ENCODE data around the gene MRGPRF.

Gene MRGPRF

DNA sequence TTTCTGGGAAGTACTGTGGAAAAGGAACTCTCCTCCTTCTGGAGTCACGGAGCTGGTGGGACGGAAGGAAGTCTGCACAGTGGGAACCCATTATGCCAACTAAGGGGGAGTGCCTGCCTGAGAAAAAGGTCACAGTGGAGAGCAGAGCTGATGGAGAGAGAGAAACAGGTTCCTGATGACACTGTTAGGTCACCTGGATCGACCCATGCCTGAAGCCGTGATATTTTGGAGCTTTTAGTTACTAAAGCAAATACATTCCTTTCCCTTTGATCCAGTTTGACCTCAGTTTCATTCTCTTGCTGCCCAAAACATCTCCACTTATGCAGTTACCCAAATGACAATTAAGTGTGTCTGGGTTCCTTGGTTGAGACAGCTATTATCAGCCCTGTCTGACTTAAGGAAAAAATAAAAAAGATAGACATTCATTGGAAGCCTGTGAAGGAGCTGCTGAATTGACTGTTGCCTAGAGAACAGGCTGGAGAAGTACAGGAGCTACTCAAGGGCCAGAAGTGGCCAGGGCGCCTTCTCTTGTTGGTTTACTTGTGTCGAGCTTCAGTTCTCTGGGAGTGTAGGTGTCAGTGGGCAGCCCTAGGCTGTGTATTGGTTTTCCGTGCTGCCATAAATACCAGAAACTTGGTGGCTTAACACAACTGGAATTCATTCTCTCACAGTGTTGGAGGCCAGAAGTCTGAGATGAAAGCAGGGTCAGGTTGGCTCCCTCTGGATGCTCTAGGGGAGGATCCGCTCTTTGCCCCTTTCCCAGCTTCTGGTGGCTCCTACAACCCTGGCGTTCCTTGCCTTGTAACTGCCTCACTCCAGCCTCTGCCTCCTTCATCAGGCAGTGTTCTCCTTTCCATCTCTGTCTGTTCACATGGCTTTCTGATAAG lies 45.9 kb downstream of the MRGPRF start:
- Histone ChIP-seq H3K9me2 (replicated peaks; ENCODE audit: low read depth, low read length) (no peaks in the 10 kb centered on the region), H3K79me2 (ENCODE audit: insufficient read depth, low read length) (no peaks in the 10 kb centered on the region), H3F3A (ENCODE audit: low read depth) (no peaks in the 10 kb centered on the region), H3K27me3 (ENCODE audit: insufficient read depth, low read length, poor library complexity, severe bottlenecking) (no peaks in the 10 kb centered on the region), H3K4me3 (ENCODE audit: low read length, poor library complexity, severe bottlenecking) (no peak overlapping the region), H3K4me2 (ENCODE audit: low read depth, low read length, poor library complexity, severe bottlenecking) (no peak overlapping the region), H2AFZ (ENCODE audit: low read length) (no peak overlapping the region), H3K9ac (ENCODE audit: low read depth, low read length, poor library complexity, severe bottlenecking) (no peak overlapping the region), H3K9me3 (ENCODE audit: insufficient read depth, low read depth, low read length) (no peaks in the 10 kb centered on the region), H3K36me3 (ENCODE audit: insufficient read depth, low read length) (no peaks in the 10 kb centered on the region), H3K4me1 (ENCODE audit: insufficient read depth, low read length, poor library complexity, severe bottlenecking) (peaks cover 6% of the 10 kb centered on the region), H4K20me1 (ENCODE audit: insufficient read depth, low read length, poor library complexity, severe bottlenecking) (no peaks in the 10 kb centered on the region)
- TF ChIP-seq, protein P1, sequence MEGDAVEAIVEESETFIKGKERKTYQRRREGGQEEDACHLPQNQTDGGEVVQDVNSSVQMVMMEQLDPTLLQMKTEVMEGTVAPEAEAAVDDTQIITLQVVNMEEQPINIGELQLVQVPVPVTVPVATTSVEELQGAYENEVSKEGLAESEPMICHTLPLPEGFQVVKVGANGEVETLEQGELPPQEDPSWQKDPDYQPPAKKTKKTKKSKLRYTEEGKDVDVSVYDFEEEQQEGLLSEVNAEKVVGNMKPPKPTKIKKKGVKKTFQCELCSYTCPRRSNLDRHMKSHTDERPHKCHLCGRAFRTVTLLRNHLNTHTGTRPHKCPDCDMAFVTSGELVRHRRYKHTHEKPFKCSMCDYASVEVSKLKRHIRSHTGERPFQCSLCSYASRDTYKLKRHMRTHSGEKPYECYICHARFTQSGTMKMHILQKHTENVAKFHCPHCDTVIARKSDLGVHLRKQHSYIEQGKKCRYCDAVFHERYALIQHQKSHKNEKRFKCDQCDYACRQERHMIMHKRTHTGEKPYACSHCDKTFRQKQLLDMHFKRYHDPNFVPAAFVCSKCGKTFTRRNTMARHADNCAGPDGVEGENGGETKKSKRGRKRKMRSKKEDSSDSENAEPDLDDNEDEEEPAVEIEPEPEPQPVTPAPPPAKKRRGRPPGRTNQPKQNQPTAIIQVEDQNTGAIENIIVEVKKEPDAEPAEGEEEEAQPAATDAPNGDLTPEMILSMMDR (conservative IDR thresholded peaks at IDR 0.05; ENCODE audit: low read length): no peak
- TF ChIP-seq EZH2phosphoT487 (IDR thresholded peaks at IDR 0.05; ENCODE audit: borderline replicate concordance): no peak

DNA sequence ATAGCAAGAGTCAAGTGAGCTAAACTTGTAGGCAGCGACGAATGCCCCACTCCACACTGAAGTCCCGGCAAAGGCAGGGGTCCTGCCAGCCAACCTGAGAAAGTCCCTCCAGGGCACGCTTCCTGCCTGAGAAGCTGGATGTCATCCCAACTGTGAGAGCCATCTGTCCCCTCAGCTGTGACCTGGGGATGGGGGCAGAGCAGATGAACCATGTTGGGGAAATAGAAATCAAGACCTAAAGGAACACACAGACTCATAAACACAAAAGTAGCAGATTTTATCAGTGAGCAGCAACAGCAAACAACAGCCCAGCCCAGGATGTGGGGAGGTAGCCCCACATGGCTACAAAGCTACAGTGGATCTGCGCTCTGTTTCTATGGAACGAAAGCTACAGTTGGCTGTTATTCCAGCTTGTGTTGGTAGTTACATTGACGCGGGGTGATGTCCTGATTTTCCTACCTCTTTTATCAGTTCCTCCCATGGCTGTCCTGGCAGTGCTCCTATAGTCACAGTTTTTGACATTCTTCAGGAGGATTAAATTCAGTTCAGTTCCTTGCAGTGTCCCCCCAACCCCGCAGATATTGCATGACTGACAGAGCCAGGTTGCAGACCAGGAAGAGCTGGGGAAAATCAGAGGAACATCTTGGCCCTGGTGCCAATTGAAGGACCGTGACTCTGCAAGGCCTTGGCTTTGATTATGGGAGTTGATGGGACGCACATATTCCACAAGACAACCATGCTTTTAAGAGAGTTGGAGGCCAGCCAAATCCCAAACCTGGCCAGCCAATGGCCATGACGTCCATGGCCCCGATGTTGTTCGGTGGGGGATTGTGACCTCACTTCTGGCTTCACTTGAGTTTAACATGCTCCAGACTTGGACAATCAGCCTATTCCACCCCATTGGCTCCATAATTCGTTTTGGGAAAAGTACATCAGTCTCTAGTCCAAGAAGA lies 46.9 kb downstream of the MRGPRF start:
- Histone ChIP-seq H3K4me2 (ENCODE audit: low read depth, low read length, poor library complexity, severe bottlenecking) (no peak overlapping the region), H3K9me2 (replicated peaks; ENCODE audit: low read depth, low read length) (no peaks in the 10 kb centered on the region), H3K27me3 (ENCODE audit: insufficient read depth, low read length, poor library complexity, severe bottlenecking) (no peaks in the 10 kb centered on the region)

DNA sequence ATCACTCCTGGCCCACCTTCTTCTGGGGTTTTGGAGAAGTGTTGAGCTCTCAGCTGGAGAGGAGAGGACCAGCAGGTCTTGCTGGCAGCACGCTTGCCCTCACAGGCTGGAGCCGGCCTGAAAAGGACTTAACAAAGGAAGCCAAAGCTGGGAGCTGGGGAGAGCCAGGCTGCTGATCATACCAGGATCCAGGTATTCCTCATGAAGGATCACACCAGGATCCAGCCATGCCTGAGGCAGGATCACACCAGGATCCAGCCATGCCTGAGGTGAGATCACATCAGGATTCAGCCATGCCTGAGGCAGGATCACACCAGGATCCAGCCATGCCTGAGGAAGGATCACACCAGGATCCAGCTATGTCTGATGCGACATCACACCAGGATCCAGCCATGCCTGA lies 49.3 kb downstream of the MRGPRF start:
- no peaks in the 10 kb centered on the region for H3K27me3 ChIP-seq (ENCODE audit: insufficient read depth, low read length, poor library complexity, severe bottlenecking)
- no peaks in the 10 kb centered on the region for H4K20me1 ChIP-seq (ENCODE audit: insufficient read depth, low read length, poor library complexity, severe bottlenecking)
- H3K9me2 ChIP-seq (replicated peaks; ENCODE audit: low read depth, low read length): no peaks in the 10 kb centered on the region
- no peaks in the 10 kb centered on the region for H3K79me2 ChIP-seq (ENCODE audit: insufficient read depth, low read length)
- no peak overlapping the region for H3K9ac ChIP-seq (ENCODE audit: low read depth, low read length, poor library complexity, severe bottlenecking)
- H3K4me1 ChIP-seq (ENCODE audit: insufficient read depth, low read length, poor library complexity, severe bottlenecking): peaks cover 6% of the 10 kb centered on the region
- H3K4me2 ChIP-seq (ENCODE audit: low read depth, low read length, poor library complexity, severe bottlenecking): no peak overlapping the region
- no peak overlapping the region for H3K4me3 ChIP-seq (ENCODE audit: low read length, poor library complexity, severe bottlenecking)
- TF ChIP-seq, protein P1 (conservative IDR thresholded peaks at IDR 0.05; ENCODE audit: low read length): no peak
- TF ChIP-seq EZH2phosphoT487 (IDR thresholded peaks at IDR 0.05; ENCODE audit: borderline replicate concordance): no peak
- H3K36me3 ChIP-seq (ENCODE audit: insufficient read depth, low read length): no peaks in the 10 kb centered on the region
- no peaks in the 10 kb centered on the region for H3K9me3 ChIP-seq (ENCODE audit: insufficient read depth, low read depth, low read length)
- no peak overlapping the region for H2AFZ ChIP-seq (ENCODE audit: low read length)
- H3F3A ChIP-seq (ENCODE audit: low read depth): no peaks in the 10 kb centered on the region

More for the DNA sequence above, 46.9 kb downstream of the MRGPRF start:
- Histone ChIP-seq H3K79me2 (ENCODE audit: insufficient read depth, low read length) (no peaks in the 10 kb centered on the region), H4K20me1 (ENCODE audit: insufficient read depth, low read length, poor library complexity, severe bottlenecking) (no peaks in the 10 kb centered on the region), H2AFZ (ENCODE audit: low read length) (no peak overlapping the region), H3K4me3 (ENCODE audit: low read length, poor library complexity, severe bottlenecking) (no peak overlapping the region), H3K9me3 (ENCODE audit: insufficient read depth, low read depth, low read length) (no peaks in the 10 kb centered on the region), H3K4me1 (ENCODE audit: insufficient read depth, low read length, poor library complexity, severe bottlenecking) (peaks cover 6% of the 10 kb centered on the region), H3K36me3 (ENCODE audit: insufficient read depth, low read length) (no peaks in the 10 kb centered on the region), H3K9ac (ENCODE audit: low read depth, low read length, poor library complexity, severe bottlenecking) (no peak overlapping the region), H3F3A (ENCODE audit: low read depth) (no peaks in the 10 kb centered on the region)
- no peak for TF ChIP-seq EZH2phosphoT487 (IDR thresholded peaks at IDR 0.05; ENCODE audit: borderline replicate concordance)
- TF ChIP-seq, protein P1 (conservative IDR thresholded peaks at IDR 0.05; ENCODE audit: low read length): no peak

Measured in Loucy (cell line).